ENCODE measurements around the gene COL6A5. TPM values are rescaled to one million over a fixed set of nuclear protein-coding genes. Genes with fewer than 3 reads are reported as not detected.

COL6A5 gene
- total RNA-seq, 1 experiment from 2014 or later: not detected

GRCh38 chr3:130459944-130460343, 114.5 kb downstream of the COL6A5 start:
- ChIA-PET POLR2A (no interaction called here), CTCF (no interaction called here), RAD21 (ENCODE audit: low non-redundant PET in 1 of 2, low total read pairs in 2 of 2, uncharacterized antibody in 2 of 2, unreplicated experiment in 2 of 2) (no interaction called here)
- BruUV-seq (replicated peaks): no TSS peak
- Histone ChIP-seq H3K4me2 (ENCODE audit: low read length) (no peak overlapping the region), H3K79me2 (ENCODE audit: insufficient read depth, low read length) (no peaks in the 10 kb centered on the region), H3K9ac (ENCODE audit: low read length) (no peak overlapping the region), H3K9me3 (ENCODE audit: control insufficient read depth in 1 of 2, insufficient read depth in 1 of 2, low read depth in 1 of 2, low read length in 2 of 2) (no peaks in the 10 kb centered on the region), H3K4me3 (replicated peaks in 1 of 2; ENCODE audit: low read depth in 1 of 2, low read length in 2 of 2) (no peak overlapping the region), H3K36me3 (ENCODE audit: control insufficient read depth in 1 of 2, insufficient read depth in 2 of 2, low read length in 2 of 2) (no peaks in the 10 kb centered on the region), H3K27ac (ENCODE audit: low read depth, low read length) (no peak overlapping the region), H3K9me2 (ENCODE audit: insufficient read depth) (no peaks in the 10 kb centered on the region), H4K20me1 (ENCODE audit: insufficient read depth) (no peaks in the 10 kb centered on the region), H3K4me1 (ENCODE audit: control insufficient read depth in 1 of 2, insufficient read depth in 2 of 2, low read length in 2 of 2) (no peaks in the 10 kb centered on the region), H2AFZ (ENCODE audit: low read depth, low read length, poor library complexity, severe bottlenecking) (no peak overlapping the region), H3K27me3 (ENCODE audit: insufficient read depth, low read length) (peaks cover 19% of the 10 kb centered on the region; the same call in 1 of the 2 replicates)
- intact Hi-C loops (cut with micrococcal nuclease): no loop called here
- ATAC-seq: no peak
- no peak for DNase-seq (ENCODE audit: low read depth, low spot score)
- TF ChIP-seq JUND (IDR thresholded peaks at IDR 0.05) (no peak), EZH2phosphoT487 (IDR thresholded peaks at IDR 0.05; ENCODE audit: borderline replicate concordance) (no peak), SRF (IDR thresholded peaks at IDR 0.05; ENCODE audit: low read depth) (no peak), POLR2AphosphoS5 (IDR thresholded peaks at IDR 0.05; ENCODE audit: low read depth, low read length) (no peak), ZBTB33 (IDR thresholded peaks at IDR 0.05; ENCODE audit: extremely low read depth, insufficient replicate concordance, low read length) (no peak), CBX3 (IDR thresholded peaks at IDR 0.05; ENCODE audit: low read depth) (no peak), POLR2A (IDR thresholded peaks at IDR 0.05; ENCODE audit: borderline replicate concordance, extremely low read depth, insufficient read depth, insufficient read length) (no peak), SIN3A (IDR thresholded peaks at IDR 0.05; ENCODE audit: low read depth) (no peak), YY1 (IDR thresholded peaks at IDR 0.05; ENCODE audit: extremely low read depth, insufficient replicate concordance, low read depth, low read length) (no peak)

GRCh38 chr3:130462089-130462488, 116.6 kb downstream of the COL6A5 start:
- Histone ChIP-seq H3K9me3 (ENCODE audit: control insufficient read depth in 1 of 2, insufficient read depth in 1 of 2, low read depth in 1 of 2, low read length in 2 of 2) (no peaks in the 10 kb centered on the region), H2AFZ (ENCODE audit: low read depth, low read length, poor library complexity, severe bottlenecking) (no peak overlapping the region), H3K27ac (ENCODE audit: low read depth, low read length) (no peak overlapping the region), H3K36me3 (ENCODE audit: control insufficient read depth in 1 of 2, insufficient read depth in 2 of 2, low read length in 2 of 2) (no peaks in the 10 kb centered on the region), H4K20me1 (ENCODE audit: insufficient read depth) (no peaks in the 10 kb centered on the region), H3K4me3 (replicated peaks in 1 of 2; ENCODE audit: low read depth in 1 of 2, low read length in 2 of 2) (no peak overlapping the region), H3K27me3 (ENCODE audit: insufficient read depth, low read length) (peaks cover 24% of the 10 kb centered on the region; the same call in 1 of the 2 replicates), H3K4me2 (ENCODE audit: low read length) (no peak overlapping the region), H3K79me2 (ENCODE audit: insufficient read depth, low read length) (no peaks in the 10 kb centered on the region), H3K9ac (ENCODE audit: low read length) (no peak overlapping the region), H3K4me1 (ENCODE audit: control insufficient read depth in 1 of 2, insufficient read depth in 2 of 2, low read length in 2 of 2) (no peaks in the 10 kb centered on the region), H3K9me2 (ENCODE audit: insufficient read depth) (no peaks in the 10 kb centered on the region)
- ChIA-PET RAD21 (ENCODE audit: low non-redundant PET in 1 of 2, low total read pairs in 2 of 2, uncharacterized antibody in 2 of 2, unreplicated experiment in 2 of 2) (no interaction called here), POLR2A (no interaction called here), CTCF (no interaction called here)
- ATAC-seq (no peak), DNase-seq (ENCODE audit: low read depth, low spot score) (no peak)
- BruUV-seq (replicated peaks): no TSS peak
- intact Hi-C loops (cut with micrococcal nuclease): no loop called here
- TF ChIP-seq TCF7L2 (IDR thresholded peaks at IDR 0.05; ENCODE audit: borderline replicate concordance, extremely low read depth, insufficient read depth, insufficient read length): no peak
- TF ChIP-seq MAX (IDR thresholded peaks at IDR 0.05): no peak
- TF ChIP-seq ZBTB33 (IDR thresholded peaks at IDR 0.05; ENCODE audit: extremely low read depth, insufficient replicate concordance, low read length): no peak
- no peak for TF ChIP-seq ATF3 (IDR thresholded peaks at IDR 0.05)
- TF ChIP-seq ZNF274 (IDR thresholded peaks at IDR 0.05; ENCODE audit: low read depth, low read length): no peak
- TF ChIP-seq SRF (IDR thresholded peaks at IDR 0.05; ENCODE audit: low read depth): no peak
- TF ChIP-seq POLR2AphosphoS5 (IDR thresholded peaks at IDR 0.05; ENCODE audit: low read depth, low read length): no peak
- no peak for TF ChIP-seq EZH2phosphoT487 (IDR thresholded peaks at IDR 0.05; ENCODE audit: borderline replicate concordance)
- no peak for TF ChIP-seq POLR2A (IDR thresholded peaks at IDR 0.05; ENCODE audit: borderline replicate concordance, extremely low read depth, insufficient read depth, insufficient read length)
- TF ChIP-seq YY1 (IDR thresholded peaks at IDR 0.05; ENCODE audit: extremely low read depth, insufficient replicate concordance, low read depth, low read length): no peak
- no peak for TF ChIP-seq SP1 (IDR thresholded peaks at IDR 0.05; ENCODE audit: low read depth)
